H9 (cell line): ENCODE results near the gene RFX1. TPM values are rescaled to one million over a fixed set of nuclear protein-coding genes. Genes with fewer than 3 reads are reported as not detected.

Experiments
- DNase-seq: peaks from one replicate; pipeline ENCODE4 v3.0.0-alpha.2; 2017
- H2AFZ ChIP-seq: one replicate; pipeline ENCODE4 v1.6.1; 2013; ENCODE audit warnings: mild to moderate bottlenecking, low read length, control low read depth, moderate library complexity
- H2AK5ac ChIP-seq: 2 replicates; pipeline ENCODE4 v1.6.1; 2013; ENCODE audit warnings: low read length, control low read depth, mixed read lengths; ENCODE audit not compliant: insufficient read length
- H2BK120ac ChIP-seq: one replicate; pipeline ENCODE4 v1.6.1; 2013; ENCODE audit warnings: low read depth, mild to moderate bottlenecking, low read length, control low read depth, inconsistent platforms; ENCODE audit not compliant: poor library complexity, severe bottlenecking
- H2BK12ac ChIP-seq: 2 replicates; pipeline ENCODE4 v1.6.1; 2013; ENCODE audit warnings: low read length, control low read depth, mixed read lengths, low read depth; ENCODE audit not compliant: insufficient read length
- H2BK15ac ChIP-seq: 2 replicates; pipeline ENCODE4 v1.6.1; 2013; ENCODE audit warnings: low read depth, low read length, control low read depth
- H2BK20ac ChIP-seq: one replicate; pipeline ENCODE4 v1.6.1; 2013; ENCODE audit warnings: low read depth, mild to moderate bottlenecking, low read length, control low read depth, inconsistent platforms; ENCODE audit not compliant: poor library complexity, severe bottlenecking
- H2BK5ac ChIP-seq: 2 replicates; pipeline ENCODE4 v1.6.1; 2013; ENCODE audit warnings: low read length, control low read depth, mixed read lengths; ENCODE audit not compliant: insufficient read length
- H3K14ac ChIP-seq: 2 replicates; pipeline ENCODE4 v1.6.1; 2013; ENCODE audit warnings: low read length, control low read depth; ENCODE audit not compliant: insufficient read depth
- H3K18ac ChIP-seq: 2 replicates; pipeline ENCODE4 v1.6.1; 2013; ENCODE audit warnings: low read depth, mild to moderate bottlenecking, mixed read lengths, low read length, control low read depth; ENCODE audit not compliant: insufficient read length
- H3K23ac ChIP-seq: 2 replicates; pipeline ENCODE4 v1.6.1; 2013; ENCODE audit warnings: low read length, control low read depth, mixed read lengths, low read depth; ENCODE audit not compliant: insufficient read length
- H3K23me2 ChIP-seq: 2 replicates; pipeline ENCODE4 v1.6.1; 2013; ENCODE audit warnings: low read depth, mild to moderate bottlenecking, mixed read lengths, low read length, control low read depth; ENCODE audit not compliant: insufficient read length, poor library complexity, severe bottlenecking
- H3K27ac ChIP-seq: 2 replicates; pipeline ENCODE4 v1.5.1; 2013; ENCODE audit warnings: low read length, control low read depth, mixed read lengths, low read depth; ENCODE audit not compliant: insufficient read length
- H3K27me3 ChIP-seq: 2 replicates; pipeline ENCODE4 v1.6.1; 2013; ENCODE audit warnings: low read length, control low read depth, inconsistent platforms; ENCODE audit not compliant: insufficient read depth
- H3K4ac ChIP-seq: 2 replicates; pipeline ENCODE4 v1.6.1; 2013; ENCODE audit warnings: low read depth, mild to moderate bottlenecking, control low read depth, inconsistent platforms, low read length, moderate library complexity
- H3K4me1 ChIP-seq: 2 replicates; pipeline ENCODE4 v1.6.1; 2013; ENCODE audit warnings: low read length, control low read depth, inconsistent platforms; ENCODE audit not compliant: insufficient read depth
- H3K4me2 ChIP-seq: 2 replicates; pipeline ENCODE4 v1.6.1; 2013; ENCODE audit warnings: low read length, control low read depth, mixed read lengths; ENCODE audit not compliant: insufficient read length, insufficient read depth
- H3K56ac ChIP-seq: 2 replicates; pipeline ENCODE4 v1.6.1; 2013; ENCODE audit warnings: low read depth, mild to moderate bottlenecking, mixed read lengths, low read length, control low read depth; ENCODE audit not compliant: insufficient read length
- H3K79me1 ChIP-seq: 2 replicates; pipeline ENCODE4 v1.6.1; 2013; ENCODE audit warnings: low read depth, mild to moderate bottlenecking, moderate library complexity, low read length, control low read depth, inconsistent platforms; ENCODE audit not compliant: insufficient read depth, poor library complexity, severe bottlenecking
- H3K79me2 ChIP-seq: 2 replicates; pipeline ENCODE4 v1.6.1; 2013; ENCODE audit warnings: low read length, control low read depth, inconsistent platforms; ENCODE audit not compliant: insufficient read depth
- H3K9ac ChIP-seq: 2 replicates; pipeline ENCODE4 v1.6.1; 2013; ENCODE audit warnings: low read length, control low read depth, mixed read lengths; ENCODE audit not compliant: insufficient read length; ENCODE audit errors: extremely low read depth
- H3K9me3 ChIP-seq: one replicate; pipeline ENCODE4 v1.6.1; 2013; ENCODE audit warnings: low read depth, low read length, inconsistent platforms; ENCODE audit not compliant: control insufficient read depth
- H3T11ph ChIP-seq: one replicate; pipeline ENCODE4 v1.6.1; 2013; ENCODE audit warnings: mild to moderate bottlenecking, low read length, control low read depth, inconsistent platforms
- H4K20me1 ChIP-seq: one replicate; pipeline ENCODE4 v1.6.1; 2013; ENCODE audit not compliant: control insufficient read depth, insufficient read length, insufficient read depth
- H4K5ac ChIP-seq: 2 replicates; pipeline ENCODE4 v1.6.1; 2013; ENCODE audit warnings: low read depth, mild to moderate bottlenecking, mixed read lengths, low read length, control low read depth; ENCODE audit not compliant: insufficient read length
- H4K8ac ChIP-seq: replicated peaks from 2 replicates; pipeline ENCODE4 v1.6.1; 2013; ENCODE audit warnings: low read length, control low read depth, mixed read lengths, low read depth; ENCODE audit not compliant: insufficient read length
- H4K91ac ChIP-seq: 2 replicates; pipeline ENCODE4 v1.6.1; 2013; ENCODE audit warnings: low read depth, mild to moderate bottlenecking, moderate library complexity, mixed read lengths, low read length, control low read depth; ENCODE audit not compliant: insufficient read length
- H3K27ac Mint-ChIP-seq, 3 experiments: 2 replicates in 2 of 3; 3 replicates in 1 of 3; pipeline ENCODE4 v1.8.0; 2020 to 2021; ENCODE audit warnings: mixed read lengths in 3 of 3, mild to moderate bottlenecking in 1 of 3, moderate library complexity in 1 of 3
- H3K27me3 Mint-ChIP-seq: 2 replicates; pipeline ENCODE4 v1.8.0; 2021; ENCODE audit warnings: low read depth, mild to moderate bottlenecking, moderate library complexity, mixed read lengths
- H3K36me3 Mint-ChIP-seq, 3 experiments: 2 replicates in 2 of 3; 3 replicates in 1 of 3; pipeline ENCODE4 v1.8.0; 2020 to 2021; ENCODE audit warnings: low read depth in 3 of 3, mixed read lengths in 3 of 3; ENCODE audit not compliant: insufficient read depth in 1 of 3
- H3K4me1 Mint-ChIP-seq, 2 experiments: 2 replicates each; pipeline ENCODE4 v1.8.0; 2020; ENCODE audit warnings: mixed read lengths in 2 of 2
- H3K4me3 Mint-ChIP-seq, 2 experiments: 2 replicates in 1 of 2; 3 replicates in 1 of 2; pipeline ENCODE4 v1.8.0; 2020 to 2021; ENCODE audit warnings: mild to moderate bottlenecking in 2 of 2, mixed read lengths in 2 of 2, moderate library complexity in 1 of 2
- H3K9me3 Mint-ChIP-seq, 2 experiments: 2 replicates in 1 of 2; 3 replicates in 1 of 2; pipeline ENCODE4 v1.8.0; 2020; ENCODE audit warnings: mild to moderate bottlenecking in 2 of 2, mixed read lengths in 2 of 2, moderate library complexity in 1 of 2
- WGBS: extraction: QIAGEN DNeasy Blood & Tissue Kit; methylation state at CpG from one replicate; pipeline ENCODE4 v1.1.7; 2013; ENCODE audit warnings: missing lambda C conversion rate, low lambda C conversion rate, mixed read lengths; ENCODE audit not compliant: insufficient read length; ENCODE audit errors: extremely low coverage; 5-methylcytosine and 5-hydroxymethylcytosine counted together
- total RNA-seq: library from RNA; stranded (reverse); gene quantifications from 2 replicates; pipeline ENCODE4 v1.2.1, GENCODE V29; 2021
- TF ChIP-seq, protein P1 (sequence below): fragments of 200-600 bp; sonication (generic); conservative IDR thresholded peaks from 3 replicates; pipeline ENCODE4 v1.8.0; 2021; ENCODE audit warnings: antibody characterized with exemption, mild to moderate bottlenecking

The RFX1 gene
- total RNA-seq, 1 experiment from 2014 or later: 21.4 TPM

DNA sequence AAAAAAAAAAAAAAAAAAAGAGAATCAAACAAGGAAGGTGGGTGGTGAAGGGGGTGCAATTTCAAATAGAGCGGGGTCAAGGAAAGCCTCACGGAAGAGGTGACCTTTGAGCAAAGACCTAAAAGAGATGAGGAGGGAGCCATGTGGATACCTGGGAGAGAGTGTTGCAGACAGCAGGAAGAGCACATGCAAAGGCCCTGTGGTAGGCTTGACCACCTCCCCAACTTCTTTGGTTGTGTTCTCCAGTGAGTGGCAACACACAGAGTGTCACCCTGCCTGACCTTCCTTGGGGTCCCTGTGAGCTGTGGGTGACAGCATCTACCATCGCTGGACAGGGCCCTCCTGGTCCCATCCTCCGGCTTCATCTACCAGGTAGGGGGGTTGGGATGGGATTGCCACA lies 44.4 kb upstream of the RFX1 start:
- no peak overlapping the region for H3K4me3 Mint-ChIP-seq
- H3K4me1 Mint-ChIP-seq: no peaks in the 10 kb centered on the region
- H3K9me3 Mint-ChIP-seq: peaks cover 3 to 7% of the 10 kb centered on the region in 2 experiments; a peak in 3 of 5 replicates
- Histone ChIP-seq H3K9me3 (no peaks in the 10 kb centered on the region), H2BK15ac (no peak overlapping the region), H3K4ac (no peak overlapping the region), H3K9ac (no peak overlapping the region), H2BK20ac (no peak overlapping the region), H3K56ac (no peak overlapping the region), H3K23me2 (no peaks in the 10 kb centered on the region), H2AFZ (no peak overlapping the region), H3K27ac (no peak overlapping the region), H3T11ph (no peak overlapping the region), H3K4me1 (no peaks in the 10 kb centered on the region), H3K79me2 (no peaks in the 10 kb centered on the region), H2BK5ac (no peak overlapping the region), H2AK5ac (no peak overlapping the region), H3K27me3 (no peaks in the 10 kb centered on the region), H3K18ac (no peak overlapping the region), H3K79me1 (no peaks in the 10 kb centered on the region), H3K4me2 (no peak overlapping the region), H4K5ac (no peak overlapping the region), H4K91ac (no peak overlapping the region), H2BK12ac (no peak overlapping the region), H4K8ac (no peak overlapping the region), H3K14ac (no peak overlapping the region), H3K23ac (no peak overlapping the region), H4K20me1 (no peaks in the 10 kb centered on the region), H2BK120ac (no peak overlapping the region)
- TF ChIP-seq, protein P1, sequence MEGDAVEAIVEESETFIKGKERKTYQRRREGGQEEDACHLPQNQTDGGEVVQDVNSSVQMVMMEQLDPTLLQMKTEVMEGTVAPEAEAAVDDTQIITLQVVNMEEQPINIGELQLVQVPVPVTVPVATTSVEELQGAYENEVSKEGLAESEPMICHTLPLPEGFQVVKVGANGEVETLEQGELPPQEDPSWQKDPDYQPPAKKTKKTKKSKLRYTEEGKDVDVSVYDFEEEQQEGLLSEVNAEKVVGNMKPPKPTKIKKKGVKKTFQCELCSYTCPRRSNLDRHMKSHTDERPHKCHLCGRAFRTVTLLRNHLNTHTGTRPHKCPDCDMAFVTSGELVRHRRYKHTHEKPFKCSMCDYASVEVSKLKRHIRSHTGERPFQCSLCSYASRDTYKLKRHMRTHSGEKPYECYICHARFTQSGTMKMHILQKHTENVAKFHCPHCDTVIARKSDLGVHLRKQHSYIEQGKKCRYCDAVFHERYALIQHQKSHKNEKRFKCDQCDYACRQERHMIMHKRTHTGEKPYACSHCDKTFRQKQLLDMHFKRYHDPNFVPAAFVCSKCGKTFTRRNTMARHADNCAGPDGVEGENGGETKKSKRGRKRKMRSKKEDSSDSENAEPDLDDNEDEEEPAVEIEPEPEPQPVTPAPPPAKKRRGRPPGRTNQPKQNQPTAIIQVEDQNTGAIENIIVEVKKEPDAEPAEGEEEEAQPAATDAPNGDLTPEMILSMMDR: no peak
- H3K27ac Mint-ChIP-seq: no peak overlapping the region
- H3K36me3 Mint-ChIP-seq: peaks cover 21 to 37% (median 25%) of the 10 kb centered on the region in 3 experiments
- H3K27me3 Mint-ChIP-seq: peaks cover 2% of the 10 kb centered on the region
- no peak for DNase-seq
- no CpG with 5 or more reads among the region's 4 CpGs for WGBS
